WERI-Rb-1 (cell line): ENCODE data around the gene MSH3.
"Not testable (repeated sequence)": the region's sequence is repeated elsewhere in the genome, so short reads cannot be mapped to it uniquely, and the experiment has no call there.

ENCODE experiments used
- DNase-seq: peaks from one replicate; pipeline ENCODE4 v3.0.0-alpha.2; 2020
- H3K27ac ChIP-seq: fragments of 250-450 bp; sonication (Bioruptor Pico); 2 replicates; pipeline ENCODE4 v1.5.1; 2020; ENCODE audit warnings: mild to moderate bottlenecking, moderate library complexity
- H3K27me3 ChIP-seq: fragments of 250-450 bp; sonication (Bioruptor Pico); 2 replicates; pipeline ENCODE4 v1.5.1; 2021; ENCODE audit warnings: mild to moderate bottlenecking, low read depth, moderate library complexity; ENCODE audit not compliant: insufficient read depth, severe bottlenecking
- H3K36me3 ChIP-seq: fragments of 250-450 bp; sonication (Bioruptor Pico); 2 replicates; pipeline ENCODE4 v1.5.1; 2020; ENCODE audit warnings: mild to moderate bottlenecking, moderate library complexity
- H3K4me3 ChIP-seq: 2 replicates; pipeline ENCODE4 v1.5.1; 2011; ENCODE audit warnings: low read depth, mild to moderate bottlenecking, control low read depth, low read length
- H3K9me3 ChIP-seq: fragments of 250-450 bp; sonication (Bioruptor Pico); 2 replicates; pipeline ENCODE4 v1.5.1; 2021; ENCODE audit warnings: mild to moderate bottlenecking, moderate library complexity; ENCODE audit not compliant: severe bottlenecking
- TF ChIP-seq, protein P1 (sequence below): IDR thresholded peaks from 2 replicates; pipeline ENCODE4 v1.5.1; 2011; ENCODE audit warnings: low read depth, mild to moderate bottlenecking, control low read depth, inconsistent platforms, low read length

MSH3 gene

DNA sequence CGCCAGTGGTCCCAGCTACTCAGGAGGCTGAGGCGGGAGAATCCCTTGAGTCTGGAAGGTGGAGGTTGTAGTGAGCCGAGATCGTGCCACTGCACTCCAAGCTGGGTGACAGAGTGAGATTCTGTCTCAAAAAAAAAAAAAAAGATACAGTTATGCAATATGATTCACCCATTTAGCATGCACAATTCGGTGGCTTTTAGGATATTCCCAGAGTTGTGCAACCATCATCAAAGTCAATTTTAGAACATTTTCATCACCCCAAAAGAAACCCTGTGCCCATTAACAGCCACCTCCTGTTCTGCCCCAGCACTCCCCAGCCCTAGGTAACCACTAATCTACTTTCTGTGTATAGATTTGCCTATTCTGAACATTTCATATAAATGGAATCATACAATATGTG lies 4.7 kb downstream of the MSH3 start:
- TF ChIP-seq, protein P1, sequence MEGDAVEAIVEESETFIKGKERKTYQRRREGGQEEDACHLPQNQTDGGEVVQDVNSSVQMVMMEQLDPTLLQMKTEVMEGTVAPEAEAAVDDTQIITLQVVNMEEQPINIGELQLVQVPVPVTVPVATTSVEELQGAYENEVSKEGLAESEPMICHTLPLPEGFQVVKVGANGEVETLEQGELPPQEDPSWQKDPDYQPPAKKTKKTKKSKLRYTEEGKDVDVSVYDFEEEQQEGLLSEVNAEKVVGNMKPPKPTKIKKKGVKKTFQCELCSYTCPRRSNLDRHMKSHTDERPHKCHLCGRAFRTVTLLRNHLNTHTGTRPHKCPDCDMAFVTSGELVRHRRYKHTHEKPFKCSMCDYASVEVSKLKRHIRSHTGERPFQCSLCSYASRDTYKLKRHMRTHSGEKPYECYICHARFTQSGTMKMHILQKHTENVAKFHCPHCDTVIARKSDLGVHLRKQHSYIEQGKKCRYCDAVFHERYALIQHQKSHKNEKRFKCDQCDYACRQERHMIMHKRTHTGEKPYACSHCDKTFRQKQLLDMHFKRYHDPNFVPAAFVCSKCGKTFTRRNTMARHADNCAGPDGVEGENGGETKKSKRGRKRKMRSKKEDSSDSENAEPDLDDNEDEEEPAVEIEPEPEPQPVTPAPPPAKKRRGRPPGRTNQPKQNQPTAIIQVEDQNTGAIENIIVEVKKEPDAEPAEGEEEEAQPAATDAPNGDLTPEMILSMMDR: no peak
- H3K9me3 ChIP-seq: no peaks in the 10 kb centered on the region
- H3K27me3 ChIP-seq: no peaks in the 10 kb centered on the region
- DNase-seq: no peak
- peaks cover 60% of the 10 kb centered on the region for H3K36me3 ChIP-seq
- no peak overlapping the region for H3K27ac ChIP-seq
- H3K4me3 ChIP-seq: no peak overlapping the region

DNA sequence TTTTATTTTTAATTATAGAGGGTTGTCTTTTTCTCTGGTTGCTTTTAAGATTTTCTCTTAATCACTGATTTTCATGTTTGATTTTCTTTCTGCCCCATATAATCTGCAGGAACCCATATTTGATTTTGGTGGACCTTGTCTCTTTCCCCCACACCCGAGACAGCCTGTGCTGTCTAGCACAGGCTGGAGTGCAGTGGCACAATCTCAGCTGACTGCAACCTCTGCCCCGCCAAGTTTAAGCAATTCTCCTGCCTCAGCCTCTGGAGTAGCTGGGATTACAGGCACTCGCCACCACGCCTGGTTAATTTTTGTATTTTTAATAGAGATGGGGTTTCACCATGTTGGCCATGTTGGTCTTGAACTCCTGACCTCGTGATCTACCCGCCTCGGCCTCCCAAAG lies 6.2 kb downstream of the MSH3 start:
- not testable (repeated sequence) for H3K27me3 ChIP-seq, H3K27ac ChIP-seq, DNase-seq, H3K4me3 ChIP-seq, H3K9me3 ChIP-seq
- peaks cover 68% of the 10 kb centered on the region for H3K36me3 ChIP-seq

DNA sequence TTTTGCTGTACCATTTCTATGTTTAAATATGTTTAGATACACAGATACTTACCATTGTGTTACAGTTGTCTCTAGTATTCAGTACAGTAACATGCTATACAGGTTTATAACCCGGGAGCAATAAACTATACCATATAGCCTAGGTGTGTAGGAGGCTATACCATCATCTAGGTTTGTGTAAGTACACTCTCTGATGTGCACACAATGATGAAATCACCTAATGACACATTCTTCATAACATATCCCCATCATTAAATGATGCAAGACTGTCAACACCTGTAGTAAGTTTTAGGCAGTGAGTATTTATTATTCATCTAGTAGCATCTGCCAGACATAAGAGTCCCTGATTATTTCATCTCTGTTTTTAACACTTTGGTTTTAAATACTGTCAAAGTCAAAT lies 7.7 kb downstream of the MSH3 start:
- TF ChIP-seq, protein P1: no peak
- DNase-seq: no peak
- Histone ChIP-seq H3K4me3 (no peak overlapping the region), H3K9me3 (no peaks in the 10 kb centered on the region), H3K27me3 (no peaks in the 10 kb centered on the region), H3K27ac (no peak overlapping the region), H3K36me3 (peaks cover 69% of the 10 kb centered on the region)

DNA sequence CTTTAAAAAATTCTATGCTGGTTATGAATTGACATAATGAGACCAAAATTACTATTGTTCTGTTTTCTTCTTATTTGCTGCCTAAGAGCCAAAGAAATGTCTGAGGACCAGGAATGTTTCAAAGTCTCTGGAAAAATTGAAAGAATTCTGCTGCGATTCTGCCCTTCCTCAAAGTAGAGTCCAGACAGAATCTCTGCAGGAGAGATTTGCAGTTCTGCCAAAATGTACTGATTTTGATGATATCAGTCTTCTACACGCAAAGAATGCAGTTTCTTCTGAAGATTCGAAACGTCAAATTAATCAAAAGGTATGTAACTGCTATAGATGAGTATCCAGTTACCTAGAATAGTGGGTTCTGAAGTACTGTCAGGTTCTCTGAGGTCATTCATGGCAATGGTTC lies 10.6 kb downstream of the MSH3 start:
- Histone ChIP-seq H3K27me3 (no peaks in the 10 kb centered on the region), H3K27ac (no peak overlapping the region), H3K4me3 (no peak overlapping the region), H3K36me3 (peaks cover 49% of the 10 kb centered on the region), H3K9me3 (no peaks in the 10 kb centered on the region)
- no peak for DNase-seq
- TF ChIP-seq, protein P1: no peak

DNA sequence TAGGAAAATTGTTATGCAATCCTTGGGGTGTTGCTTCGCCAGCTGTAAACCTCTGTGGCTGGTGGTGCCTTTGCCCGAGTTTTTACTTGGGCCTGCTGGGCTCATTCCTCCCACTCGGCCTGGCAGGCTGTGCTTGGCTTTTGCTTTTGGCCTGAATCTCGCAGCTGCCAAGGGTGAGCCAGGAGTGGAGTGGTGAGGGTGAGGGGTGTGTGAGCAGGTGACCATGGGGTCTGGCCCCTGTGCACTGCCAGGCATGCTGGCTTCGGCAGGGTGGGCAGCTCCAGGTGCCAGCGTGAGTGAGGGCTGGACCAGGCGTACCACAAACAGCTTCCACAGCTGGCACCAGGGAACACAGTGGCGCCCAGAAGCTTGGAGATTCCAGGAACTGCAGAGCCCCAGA lies 12.9 kb downstream of the MSH3 start:
- Histone ChIP-seq H3K4me3 (no peak overlapping the region), H3K9me3 (no peaks in the 10 kb centered on the region), H3K27me3 (no peaks in the 10 kb centered on the region), H3K27ac (no peak overlapping the region), H3K36me3 (peaks cover 35% of the 10 kb centered on the region)
- DNase-seq: no peak
- TF ChIP-seq, protein P1: no peak

DNA sequence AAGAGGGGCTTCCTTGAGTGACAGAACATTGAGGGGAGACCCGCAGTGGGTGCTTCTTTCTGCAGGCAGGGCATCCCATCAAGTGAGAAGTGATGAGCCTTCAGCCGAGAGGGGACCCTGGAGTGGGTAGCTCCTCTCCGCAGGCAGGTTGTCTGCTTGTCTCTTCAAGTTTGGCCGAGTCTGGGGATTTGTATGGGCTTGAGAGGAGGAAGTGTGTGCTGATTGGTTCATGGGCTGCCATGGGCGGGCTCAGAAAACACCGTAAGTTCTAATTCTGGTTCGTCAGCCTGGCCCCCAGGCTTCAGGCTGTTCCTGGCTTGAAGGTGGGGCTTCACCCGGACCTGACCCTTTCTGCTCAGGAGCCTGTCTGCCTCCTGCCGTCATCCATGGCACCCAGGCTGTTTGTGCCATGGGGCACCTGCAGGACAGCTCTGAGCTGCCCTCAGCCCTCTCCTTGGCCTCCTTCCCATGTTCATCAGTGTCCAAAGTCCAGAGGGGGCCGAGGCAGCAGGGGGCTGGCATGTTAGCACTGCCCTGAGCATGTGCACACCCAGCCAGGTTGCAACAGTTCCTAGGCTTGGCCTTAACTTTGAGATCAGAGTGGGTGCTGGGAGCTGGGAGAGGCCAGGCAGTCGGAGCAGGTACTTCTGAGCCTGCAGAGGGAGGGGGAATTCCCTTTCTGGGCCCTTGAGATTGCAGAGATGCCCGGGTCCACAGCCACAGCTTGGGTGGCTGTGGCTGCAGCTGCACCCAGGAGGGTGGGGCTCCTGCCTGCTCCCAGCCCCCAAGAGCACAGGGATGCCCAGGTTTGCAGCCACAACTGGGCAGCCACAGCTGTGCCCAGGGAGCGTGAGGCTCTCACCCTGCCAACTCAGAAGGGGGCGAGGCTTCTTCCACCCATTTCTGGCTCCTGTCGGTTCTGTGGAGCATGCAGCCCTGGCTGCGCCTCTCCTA lies 13.8 kb downstream of the MSH3 start:
- TF ChIP-seq, protein P1: no peak
- H3K4me3 ChIP-seq: no peak overlapping the region
- no peaks in the 10 kb centered on the region for H3K27me3 ChIP-seq
- H3K36me3 ChIP-seq: peaks cover 37% of the 10 kb centered on the region
- no peak for DNase-seq
- H3K27ac ChIP-seq: no peak overlapping the region
- no peaks in the 10 kb centered on the region for H3K9me3 ChIP-seq
